A549 (cell line): Measurements from ENCODE around the gene PARD6A. TPM values are rescaled to one million over a fixed set of nuclear protein-coding genes. Genes with fewer than 3 reads are reported as not detected.

Source experiments
- ATAC-seq, 2 experiments: fragments of 200-7000 bp in 1 of 2; fragments of >200 bp in 1 of 2; cut with Nextera tagmentation in 1 of 2; cut with Tn5 transposase in 1 of 2; 3 replicates each; pipeline versions ENCODE4 v1.8.0 to v1.9.1; 2018 to 2020; ENCODE audit warnings: mild to moderate bottlenecking in 1 of 2, moderate library complexity in 1 of 2
- CTCF ChIA-PET: fragments of 300-600 bp; sonication (Branson Sonifier 250); formaldehyde crosslinking; extraction: SDS; loops from one replicate; lab custom pipeline; 2021; ENCODE audit warnings: antibody characterized with exemption, inconsistent platforms; lab: Yijun Ruan, JAX
- POLR2A ChIA-PET: fragments of 350-600 bp; formaldehyde crosslinking; extraction: SDS; loops from one replicate; lab custom pipeline; 2021; ENCODE audit warnings: antibody characterized with exemption, inconsistent platforms; lab: Yijun Ruan, JAX
- DNase-seq, 2 experiments: peaks; one replicate each; pipeline versions ENCODE4 v3.0.0 to v3.0.0-alpha.2; 2011 to 2016; ENCODE audit warnings: low read depth in 1 of 2, low spot score in 1 of 2
- FAIRE-seq: peaks from 2 replicates; lab custom pipeline; 2011; peaks lifted over from hg19 to GRCh38; lab: Jason Lieb, UNC
- H3K27ac ChIP-seq, 2 experiments: fragments of >200 bp; sonication (Bioruptor Twin); formaldehyde crosslinking; 3 replicates each; pipeline ENCODE4 v1.5.1; 2016 to 2017
- H3K4me1 ChIP-seq: fragments of >200 bp; sonication (Bioruptor Twin); formaldehyde crosslinking; 3 replicates; pipeline ENCODE4 v1.6.1; 2016
- H3K4me2 ChIP-seq: fragments of >200 bp; sonication (Bioruptor Twin); formaldehyde crosslinking; 3 replicates; pipeline ENCODE4 v1.6.1; 2016
- H3K4me3 ChIP-seq: fragments of >200 bp; sonication (Bioruptor Twin); formaldehyde crosslinking; 3 replicates; pipeline ENCODE4 v1.5.1; 2016
- H3K9me3 ChIP-seq: fragments of >200 bp; sonication (Bioruptor Twin); formaldehyde crosslinking; 3 replicates; pipeline ENCODE4 v1.6.1; 2016
- CBX2 ChIP-seq: fragments of 200-600 bp; sonication (generic); IDR thresholded peaks from 2 replicates; pipeline ENCODE4 v1.6.1; 2016; ENCODE audit warnings: low read depth, mild to moderate bottlenecking, borderline replicate concordance
- CHD2 ChIP-seq: fragments of 150-350 bp; IDR thresholded peaks from 2 replicates; pipeline ENCODE4 v1.6.1; 2014; ENCODE audit warnings: low read length; ENCODE audit not compliant: partially characterized antibody
- CHD4 ChIP-seq: fragments of 200-600 bp; sonication (generic); IDR thresholded peaks from 2 replicates; pipeline ENCODE4 v1.6.1; 2016; ENCODE audit warnings: antibody characterized with exemption, mild to moderate bottlenecking, borderline replicate concordance
- E2F6 ChIP-seq: IDR thresholded peaks from 2 replicates; pipeline ENCODE4 v1.6.1; 2012; ENCODE audit warnings: low read depth, borderline replicate concordance
- FOSL2 ChIP-seq, 2 experiments: fragments of 450-650 bp in 1 of 2; fragments of >200 bp in 1 of 2; sonication (Bioruptor Twin) in 1 of 2; formaldehyde crosslinking; IDR thresholded peaks; 2 replicates each; pipeline versions ENCODE4 v1.5.0 to v1.6.1; 2016 to 2020; ENCODE audit warnings: mild to moderate bottlenecking in 1 of 2, moderate library complexity in 1 of 2
- FOXS1 ChIP-seq: fragments of 250-450 bp; sonication (Bioruptor Pico); IDR thresholded peaks from 2 replicates; pipeline ENCODE4 v1.5.0; 2020; ENCODE audit warnings: mild to moderate bottlenecking, moderate library complexity
- HDAC2 ChIP-seq: fragments of 200-600 bp; sonication (generic); IDR thresholded peaks from 2 replicates; pipeline ENCODE4 v1.6.1; 2016
- HOXB13 ChIP-seq: fragments of 250-450 bp; sonication (Bioruptor Pico); IDR thresholded peaks from 2 replicates; pipeline ENCODE4 v1.5.0; 2020; ENCODE audit warnings: low read depth, mild to moderate bottlenecking, moderate library complexity
- HOXB5 ChIP-seq: fragments of 250-450 bp; sonication (Bioruptor Pico); IDR thresholded peaks from 2 replicates; pipeline ENCODE4 v1.5.0; 2020; ENCODE audit warnings: mild to moderate bottlenecking, moderate library complexity
- JUNB ChIP-seq: fragments of >200 bp; sonication (Bioruptor Twin); formaldehyde crosslinking; IDR thresholded peaks from 2 replicates; pipeline ENCODE4 v1.6.1; 2016
- KDM1A ChIP-seq: fragments of 200-600 bp; sonication (generic); IDR thresholded peaks from 2 replicates; pipeline ENCODE4 v1.6.1; 2016; ENCODE audit warnings: low read depth, mild to moderate bottlenecking
- KDM5A ChIP-seq: fragments of 200-600 bp; sonication (generic); IDR thresholded peaks from 2 replicates; pipeline ENCODE4 v1.6.1; 2016; ENCODE audit warnings: antibody characterized with exemption, mild to moderate bottlenecking
- MAFK ChIP-seq: fragments of 450-650 bp; IDR thresholded peaks from 2 replicates; pipeline ENCODE4 v1.6.1; 2014; ENCODE audit not compliant: partially characterized antibody
- NPAS2 ChIP-seq: fragments of 250-450 bp; sonication (Bioruptor Pico); IDR thresholded peaks from 2 replicates; pipeline ENCODE4 v1.8.0; 2022; ENCODE audit warnings: mild to moderate bottlenecking, moderate library complexity, borderline replicate concordance
- PBX3 ChIP-seq: IDR thresholded peaks from 2 replicates; pipeline ENCODE4 v1.6.1; 2012
- PHF8 ChIP-seq: fragments of 200-600 bp; sonication (generic); IDR thresholded peaks from 2 replicates; pipeline ENCODE4 v1.6.1; 2016; ENCODE audit warnings: low read depth, mild to moderate bottlenecking, antibody characterized with exemption, moderate library complexity, borderline replicate concordance
- RARB ChIP-seq: fragments of 250-450 bp; sonication (Bioruptor Pico); IDR thresholded peaks from 2 replicates; pipeline ENCODE4 v1.8.0; 2021; ENCODE audit warnings: mild to moderate bottlenecking, moderate library complexity
- RFX5 ChIP-seq: fragments of 450-650 bp; IDR thresholded peaks from 2 replicates; pipeline ENCODE4 v1.7.1; 2014; ENCODE audit warnings: antibody characterized with exemption, mild to moderate bottlenecking, moderate library complexity
- RNF2 ChIP-seq: fragments of 200-600 bp; sonication (generic); IDR thresholded peaks from 2 replicates; pipeline ENCODE4 v1.6.1; 2016; ENCODE audit warnings: low read depth, mild to moderate bottlenecking, antibody characterized with exemption, moderate library complexity, borderline replicate concordance
- SREBF2 ChIP-seq: fragments of 450-650 bp; IDR thresholded peaks from 2 replicates; pipeline ENCODE4 v1.6.1; 2014; ENCODE audit warnings: mild to moderate bottlenecking, moderate library complexity
- TFCP2L1 ChIP-seq: fragments of 250-450 bp; sonication (Bioruptor Pico); IDR thresholded peaks from 2 replicates; pipeline ENCODE4 v1.5.0; 2021; ENCODE audit warnings: mild to moderate bottlenecking
- TP53 ChIP-seq: fragments of 250-450 bp; sonication (Bioruptor Pico); IDR thresholded peaks from 2 replicates; pipeline ENCODE4 v1.5.0; 2021; ENCODE audit warnings: mild to moderate bottlenecking, moderate library complexity
- ZSCAN20 ChIP-seq: fragments of 250-450 bp; sonication (Bioruptor Pico); IDR thresholded peaks from 2 replicates; pipeline ENCODE4 v1.8.0; 2022; ENCODE audit warnings: mild to moderate bottlenecking, moderate library complexity
- WGBS: methylation state at CpG from one replicate; pipeline ENCODE4 v1.1.6; 2017; ENCODE audit errors: missing lambda C conversion rate; 5-methylcytosine and 5-hydroxymethylcytosine counted together
- polyA plus RNA-seq, 4 experiments: library from polyadenylated mRNA; depleted of rRNA in 3 of 4; stranded (reverse); fragments of >200 nt; fragmentation: RNase III in 1 of 4; extraction: RNeasy Plus Mini Kit Qiagen cat#74134 plus additional on column Dnase treatment in 1 of 4; gene quantifications; 2 replicates in 3 of 4; 3 replicates in 1 of 4; pipeline ENCODE4 v1.2.3, GENCODE V29; 2011 to 2017
- TF ChIP-seq, protein P1 (sequence below): fragments of >200 bp; sonication (Bioruptor Twin); formaldehyde crosslinking; IDR thresholded peaks from 3 replicates; pipeline ENCODE4 v1.6.1; 2016
- TF ChIP-seq, protein P2 (sequence below): fragments of 250-450 bp; sonication (Bioruptor Pico); IDR thresholded peaks from 2 replicates; pipeline ENCODE4 v1.5.0; 2020; ENCODE audit warnings: low read depth, mild to moderate bottlenecking, moderate library complexity

The PARD6A gene
- polyA plus RNA-seq, 2 of the 4 experiments (the other 2 are of a cell fraction) = 1.4 to 1.7 TPM

DNA sequence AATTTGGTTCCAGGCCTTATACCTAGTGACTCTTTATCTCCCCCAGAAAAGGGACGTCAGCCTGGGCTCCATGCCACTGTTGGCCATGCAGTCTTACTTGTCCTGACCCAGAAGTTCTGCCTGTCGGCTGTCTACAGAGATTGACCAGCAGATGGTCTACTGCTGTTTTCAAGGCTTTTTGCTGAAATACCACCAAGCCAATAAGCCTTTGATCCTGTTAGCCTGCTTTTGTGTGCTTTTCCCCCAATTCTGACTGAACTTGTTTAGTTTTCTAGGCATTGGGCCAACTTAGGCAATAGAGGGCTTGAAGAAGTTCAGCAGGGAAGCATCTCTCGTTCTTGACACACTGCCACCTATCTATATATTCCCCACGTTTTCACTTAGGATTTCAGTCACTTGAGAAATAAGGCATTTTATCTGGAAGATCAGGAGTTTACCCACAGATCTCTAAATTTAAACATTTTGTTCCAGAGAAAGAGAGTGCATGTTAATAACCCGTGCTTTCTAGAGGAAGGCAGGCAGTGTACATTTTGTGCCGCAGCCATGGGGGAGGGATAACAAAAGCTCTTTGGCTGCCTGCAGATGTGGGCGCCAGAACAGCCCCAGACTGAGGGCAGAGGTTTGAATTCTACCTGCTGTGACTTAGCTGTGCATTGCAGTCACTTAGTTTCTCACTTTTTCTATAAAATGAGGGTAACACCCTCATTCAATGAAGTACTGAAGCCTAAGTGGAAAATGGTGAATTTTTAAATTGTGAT is 28.2 kb upstream of the PARD6A start:
- H3K4me2 ChIP-seq = no peak overlapping the region
- H3K4me1 ChIP-seq = no peaks in the 10 kb centered on the region
- POLR2A ChIA-PET = no interaction called here
- CTCF ChIA-PET = interaction anchor here (0.6 to 6.3 kb wide), 7 partner anchors 11 to 306 kb away, joined by 3 to 41 read pairs (median 3); partner anchors contain the start of genes CARMIL2 and CTCF
- 72% methylated on average over 7 of the region's 7 CpGs for WGBS
- FAIRE-seq = no peak
- DNase-seq = no peak
- no peaks in the 10 kb centered on the region for H3K9me3 ChIP-seq
- no peak for ATAC-seq
- no peak overlapping the region for H3K4me3 ChIP-seq
- TF ChIP-seq HOXB5 (no peak), FOSL2 (IDR thresholded peaks at IDR 0.05) (no peak), FOSL2 (CRISPR knock-in tag; IDR thresholded peaks at IDR 0.05) (no peak), MAFK (no peak), FOXS1 (CRISPR knock-in tag) (no peak), RARB (no peak), PBX3 (no peak), E2F6 (no peak), TP53 (CRISPR knock-in tag) (no peak)
- TF ChIP-seq, all 56 proteins: peak for 0
- H3K27ac ChIP-seq = no peak overlapping the region

DNA sequence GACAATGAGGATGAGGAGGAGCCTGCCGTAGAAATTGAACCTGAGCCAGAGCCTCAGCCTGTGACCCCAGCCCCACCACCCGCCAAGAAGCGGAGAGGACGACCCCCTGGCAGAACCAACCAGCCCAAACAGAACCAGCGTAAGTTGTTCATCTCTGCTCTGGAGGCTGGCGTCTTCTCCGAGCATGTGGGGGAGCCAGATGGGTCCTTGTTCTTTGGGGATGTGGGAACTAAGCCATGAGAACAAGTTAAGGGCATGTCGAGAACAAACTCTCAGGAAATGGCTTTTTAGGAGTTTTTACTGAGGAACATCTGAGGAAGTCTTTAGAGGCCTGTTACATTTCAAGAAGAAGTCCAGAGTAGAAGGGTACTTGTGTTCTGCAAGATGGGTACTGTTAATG is 24.0 kb upstream of the PARD6A start:
- no peak for TF ChIP-seq CBX2
- TF ChIP-seq TFCP2L1 (CRISPR knock-in tag) = no peak
- TF ChIP-seq E2F6 = no peak
- no peak for TF ChIP-seq HDAC2
- TF ChIP-seq, protein P1, sequence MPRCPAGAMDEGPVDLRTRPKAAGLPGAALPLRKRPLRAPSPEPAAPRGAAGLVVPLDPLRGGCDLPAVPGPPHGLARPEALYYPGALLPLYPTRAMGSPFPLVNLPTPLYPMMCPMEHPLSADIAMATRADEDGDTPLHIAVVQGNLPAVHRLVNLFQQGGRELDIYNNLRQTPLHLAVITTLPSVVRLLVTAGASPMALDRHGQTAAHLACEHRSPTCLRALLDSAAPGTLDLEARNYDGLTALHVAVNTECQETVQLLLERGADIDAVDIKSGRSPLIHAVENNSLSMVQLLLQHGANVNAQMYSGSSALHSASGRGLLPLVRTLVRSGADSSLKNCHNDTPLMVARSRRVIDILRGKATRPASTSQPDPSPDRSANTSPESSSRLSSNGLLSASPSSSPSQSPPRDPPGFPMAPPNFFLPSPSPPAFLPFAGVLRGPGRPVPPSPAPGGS = no peak
- no peak for TF ChIP-seq KDM5A
- TF ChIP-seq HOXB5 = no peak
- TF ChIP-seq, protein P2, sequence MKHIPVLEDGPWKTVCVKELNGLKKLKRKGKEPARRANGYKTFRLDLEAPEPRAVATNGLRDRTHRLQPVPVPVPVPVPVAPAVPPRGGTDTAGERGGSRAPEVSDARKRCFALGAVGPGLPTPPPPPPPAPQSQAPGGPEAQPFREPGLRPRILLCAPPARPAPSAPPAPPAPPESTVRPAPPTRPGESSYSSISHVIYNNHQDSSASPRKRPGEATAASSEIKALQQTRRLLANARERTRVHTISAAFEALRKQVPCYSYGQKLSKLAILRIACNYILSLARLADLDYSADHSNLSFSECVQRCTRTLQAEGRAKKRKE (CRISPR knock-in tag) = no peak
- no peak for TF ChIP-seq MAFK
- TF ChIP-seq PHF8 = no peak
- TF ChIP-seq KDM1A = no peak
- TF ChIP-seq RFX5 = no peak
- no peak for TF ChIP-seq NPAS2 (CRISPR knock-in tag)
- no peak for TF ChIP-seq JUNB
- no peak for TF ChIP-seq CHD2
- TF ChIP-seq HOXB13 (CRISPR knock-in tag) = no peak
- TF ChIP-seq ZSCAN20 (CRISPR knock-in tag) = no peak
- TF ChIP-seq SREBF2 = no peak
- TF ChIP-seq CHD4 = no peak
- TF ChIP-seq RNF2 = no peak
- Histone ChIP-seq H3K4me2 (no peak overlapping the region), H3K27ac (no peak overlapping the region), H3K4me3 (no peak overlapping the region), H3K9me3 (no peaks in the 10 kb centered on the region), H3K4me1 (no peaks in the 10 kb centered on the region)
- 77% methylated on average over 8 of the region's 8 CpGs for WGBS
- DNase-seq (no peak), FAIRE-seq (no peak), ATAC-seq (no peak)
- POLR2A ChIA-PET = no interaction called here
- CTCF ChIA-PET = interaction anchor here (1.5 to 17.9 kb wide), 2 partner anchors 114 to 116 kb away, joined by 5 to 205 read pairs; no protein-coding TSS in a partner anchor
